GM12891 (cell line): ENCODE measurements around the gene KAT2B.

Experiments
- PAX5 ChIP-seq: IDR thresholded peaks from 2 replicates; pipeline ENCODE4 v1.6.1; 2011; ENCODE audit warnings: low read length, moderate library complexity, mild to moderate bottlenecking; ENCODE audit not compliant: insufficient read depth, severe bottlenecking
- POLR2A ChIP-seq: IDR thresholded peaks from 2 replicates; pipeline ENCODE4 v1.6.1; 2011; ENCODE audit warnings: low read depth, low read length, control low read depth
- POLR2AphosphoS5 ChIP-seq: IDR thresholded peaks from 2 replicates; pipeline ENCODE4 v1.6.1; 2011; ENCODE audit warnings: low read depth, low read length, control low read depth

DNA sequence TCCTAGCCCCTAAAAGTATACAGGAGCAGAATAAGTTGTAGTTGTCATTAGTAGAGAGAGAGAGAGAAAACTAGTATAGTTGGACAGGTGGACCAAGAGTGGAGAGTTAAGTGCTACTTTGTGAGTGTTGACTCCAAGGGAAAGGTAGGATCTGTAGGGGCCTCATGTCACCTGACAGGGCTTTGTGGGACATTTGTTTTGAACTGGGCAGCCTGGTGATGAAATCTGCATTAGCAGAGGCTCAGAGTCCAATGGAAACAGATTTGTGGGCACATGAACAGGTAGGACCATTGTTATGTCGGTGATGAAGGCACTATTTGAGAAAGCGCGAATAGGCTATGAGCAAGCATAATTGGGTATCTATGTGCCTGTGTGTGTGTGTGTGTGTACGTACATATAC lies 102.3 kb downstream of the KAT2B start:
- TF ChIP-seq PAX5 (no peak), POLR2A (no peak), POLR2AphosphoS5 (no peak)
